HCT116 (cell line): ENCODE data around the gene PAQR6. TPM values are rescaled to one million over a fixed set of nuclear protein-coding genes. Genes with fewer than 3 reads are reported as not detected.
A peak's percentile ranks its signal among the peaks of the same experiment; 100 is the strongest.

Experiments
- ATAC-seq: fragments of 200-7000 bp; cut with Tn5 transposase; 2 replicates; pipeline ENCODE4 v1.9.1; 2020; ENCODE audit warnings: mild to moderate bottlenecking, moderate library complexity
- BruUV-seq: library from RNA; stranded (reverse); fragments of 400-500 nt; replicated peaks from 2 replicates; lab custom pipeline; 2021; lab: Mats Ljungman, UMichigan
- CTCF ChIA-PET: fragments of 300-600 bp; sonication (Branson Sonifier 250); formaldehyde crosslinking; loops from one replicate; lab custom pipeline; 2021; ENCODE audit warnings: antibody characterized with exemption; lab: Charles Lee
- POLR2A ChIA-PET: fragments of 300-600, 350-600 bp; sonication (Branson Sonifier 250); formaldehyde crosslinking; loops from one replicate; lab custom pipeline; 2021; ENCODE audit warnings: antibody characterized with exemption; lab: Charles Lee
- RAD21 ChIA-PET, 2 experiments: fragments of 300-600 bp; sonication (Branson Sonifier 250); formaldehyde crosslinking; loops; one replicate each; lab custom pipeline; 2023; ENCODE audit warnings: low total read pairs in 2 of 2; ENCODE audit not compliant: uncharacterized antibody in 2 of 2, unreplicated experiment in 2 of 2, low non-redundant PET in 1 of 2; lab: Charles Lee
- DNase-seq: peaks from one replicate; pipeline ENCODE4 v3.0.0-alpha.2; 2010; ENCODE audit warnings: low read depth, low spot score
- H2AFZ ChIP-seq: fragments of 200-600 bp; shearing (Covaris generic), sonication (generic); 2 replicates; pipeline ENCODE4 v1.6.1; 2017; ENCODE audit warnings: low read depth, mixed run types, mixed read lengths, antibody characterized with exemption, low read length; ENCODE audit not compliant: poor library complexity, severe bottlenecking
- H3K27ac ChIP-seq: 2 replicates; pipeline ENCODE4 v1.5.1; 2012; ENCODE audit warnings: low read depth, low read length
- H3K27me3 ChIP-seq: fragments of 200-600 bp; sonication (generic); 2 replicates; pipeline ENCODE4 v1.6.1; 2016; ENCODE audit warnings: mixed run types, low read length, mixed read lengths; ENCODE audit not compliant: insufficient read depth
- H3K36me3 ChIP-seq, 2 experiments: fragments of 200-500 bp in 1 of 2; fragments of 200-600 bp in 1 of 2; sonication (Bioruptor generic) in 1 of 2; sonication (generic) in 1 of 2; 2 replicates each; pipeline versions ENCODE4 v1.5.1 to v1.6.1; 2014 to 2016; ENCODE audit warnings: low read length in 2 of 2, inconsistent platforms in 1 of 2, mixed read lengths in 1 of 2, mixed run types in 1 of 2; ENCODE audit not compliant: insufficient read depth in 2 of 2, control insufficient read depth in 1 of 2
- H3K4me1 ChIP-seq, 2 experiments: fragments of 200-600 bp in 1 of 2; sonication (generic) in 1 of 2; 2 replicates each; pipeline versions ENCODE4 v1.5.1 to v1.6.1; 2012 to 2017; ENCODE audit warnings: low read length in 2 of 2, inconsistent platforms in 1 of 2, mild to moderate bottlenecking in 1 of 2, mixed read lengths in 1 of 2, mixed run types in 1 of 2, moderate library complexity in 1 of 2; ENCODE audit not compliant: insufficient read depth in 2 of 2, control insufficient read depth in 1 of 2
- H3K4me2 ChIP-seq: fragments of 200-600 bp; sonication (generic); 2 replicates; pipeline ENCODE4 v1.6.1; 2017; ENCODE audit warnings: mixed run types, low read length, mixed read lengths
- H3K4me3 ChIP-seq, 2 experiments: fragments of 200-600 bp in 1 of 2; sonication (generic) in 1 of 2; replicated peaks in 1 of 2; 2 replicates each; pipeline ENCODE4 v1.5.1; 2011 to 2016; ENCODE audit warnings: low read length in 2 of 2, control low read depth in 1 of 2, low read depth in 1 of 2, mild to moderate bottlenecking in 1 of 2, mixed read lengths in 1 of 2, mixed run types in 1 of 2
- H3K79me2 ChIP-seq: fragments of 200-600 bp; sonication (generic); 2 replicates; pipeline ENCODE4 v1.6.1; 2017; ENCODE audit warnings: mild to moderate bottlenecking, mixed run types, low read length, moderate library complexity, mixed read lengths; ENCODE audit not compliant: insufficient read depth
- H3K9ac ChIP-seq: fragments of 200-600 bp; sonication (generic); 2 replicates; pipeline ENCODE4 v1.6.1; 2016; ENCODE audit warnings: low read length, mixed read lengths
- H3K9me2 ChIP-seq: fragments of 200-600 bp; sonication (generic), shearing (Covaris generic); 2 replicates; pipeline ENCODE4 v1.6.1; 2017; ENCODE audit warnings: mixed run types, mild to moderate bottlenecking, moderate library complexity; ENCODE audit not compliant: insufficient read depth
- H3K9me3 ChIP-seq, 2 experiments: fragments of 200-500 bp in 1 of 2; fragments of 200-600 bp in 1 of 2; sonication (Bioruptor generic) in 1 of 2; sonication (generic) in 1 of 2; 2 replicates each; pipeline ENCODE4 v1.6.1; 2014 to 2017; ENCODE audit warnings: low read length in 2 of 2, mixed read lengths in 2 of 2, inconsistent platforms in 1 of 2, low read depth in 1 of 2, mild to moderate bottlenecking in 1 of 2, mixed run types in 1 of 2, moderate library complexity in 1 of 2; ENCODE audit not compliant: control insufficient read depth in 1 of 2, insufficient read depth in 1 of 2
- H4K20me1 ChIP-seq: fragments of 200-600 bp; sonication (generic), shearing (Covaris generic); 2 replicates; pipeline ENCODE4 v1.6.1; 2017; ENCODE audit warnings: mixed run types, mild to moderate bottlenecking, moderate library complexity; ENCODE audit not compliant: insufficient read depth
- ATF3 ChIP-seq: IDR thresholded peaks from 2 replicates; pipeline ENCODE4 v1.6.1; 2012
- CEBPB ChIP-seq: IDR thresholded peaks from 2 replicates; pipeline ENCODE4 v1.6.1; 2012; ENCODE audit warnings: low read depth
- CTCF ChIP-seq, 3 experiments: fragments of 200-600 bp in 1 of 3; sonication (generic) in 1 of 3; IDR thresholded peaks in 2 of 3; conservative IDR thresholded peaks in 1 of 3; 2 replicates each; pipeline ENCODE4 v1.5.1; 2012 to 2017; ENCODE audit warnings: low read depth in 2 of 3, low read length in 2 of 3, antibody characterized with exemption in 1 of 3, borderline replicate concordance in 1 of 3, control low read depth in 1 of 3, mild to moderate bottlenecking in 1 of 3, mixed read lengths in 1 of 3, mixed run types in 1 of 3, moderate library complexity in 1 of 3; ENCODE audit not compliant: insufficient read depth in 1 of 3
- EGR1 ChIP-seq: IDR thresholded peaks from 2 replicates; pipeline ENCODE4 v1.6.1; 2012; ENCODE audit warnings: low read depth
- ELF1 ChIP-seq: IDR thresholded peaks from 2 replicates; pipeline ENCODE4 v1.6.1; 2012; ENCODE audit warnings: low read depth, borderline replicate concordance
- EZH2 ChIP-seq: fragments of 200-600 bp; sonication (generic); IDR thresholded peaks from 2 replicates; pipeline ENCODE4 v1.6.1; 2017; ENCODE audit warnings: antibody characterized with exemption, mixed run types
- EZH2phosphoT487 ChIP-seq: fragments of 200-600 bp; IDR thresholded peaks from 2 replicates; pipeline ENCODE4 v1.6.1; 2018; ENCODE audit warnings: antibody characterized with exemption, borderline replicate concordance
- FOSL1 ChIP-seq: IDR thresholded peaks from 2 replicates; pipeline ENCODE4 v1.6.1; 2012; ENCODE audit warnings: low read depth
- JUND ChIP-seq: IDR thresholded peaks from 2 replicates; pipeline ENCODE4 v1.6.1; 2012
- POLR2A ChIP-seq: IDR thresholded peaks from 2 replicates; pipeline ENCODE4 v1.7.0; 2011; ENCODE audit warnings: borderline replicate concordance; ENCODE audit not compliant: insufficient read depth, insufficient read length; ENCODE audit errors: extremely low read depth
- RAD21 ChIP-seq: IDR thresholded peaks from 2 replicates; pipeline ENCODE4 v1.6.1; 2012; ENCODE audit warnings: low read depth, mild to moderate bottlenecking
- SIN3A ChIP-seq: IDR thresholded peaks from 2 replicates; pipeline ENCODE4 v1.6.1; 2012; ENCODE audit warnings: low read depth
- SP1 ChIP-seq: IDR thresholded peaks from 2 replicates; pipeline ENCODE4 v1.6.1; 2012; ENCODE audit warnings: low read depth
- SRF ChIP-seq: IDR thresholded peaks from 2 replicates; pipeline ENCODE4 v1.6.1; 2012; ENCODE audit warnings: low read depth
- TCF7L2 ChIP-seq: IDR thresholded peaks from 2 replicates; pipeline ENCODE4 v1.7.0; 2011; ENCODE audit warnings: borderline replicate concordance, inconsistent platforms; ENCODE audit not compliant: insufficient read depth, insufficient read length; ENCODE audit errors: extremely low read depth
- intact Hi-C: fragments of 100-400 bp; cut with micrococcal nuclease; formaldehyde crosslinking; loops from 2 replicates; pipeline ENCODE4 v1.10.0; 2022
- total RNA-seq: library from RNA; stranded (reverse); gene quantifications from one replicate; pipeline ENCODE4 v1.2.1, GENCODE V29; 2021; ENCODE audit not compliant: unreplicated experiment
- TF ChIP-seq, protein P1 (sequence below): IDR thresholded peaks from 2 replicates; pipeline ENCODE4 v1.6.1; 2011; ENCODE audit warnings: mild to moderate bottlenecking, low read length, moderate library complexity; ENCODE audit not compliant: insufficient replicate concordance; ENCODE audit errors: extremely low read depth
- TF ChIP-seq, protein P2 (sequence below): IDR thresholded peaks from 2 replicates; pipeline ENCODE4 v1.6.1; 2012

The PAQR6 gene
- total RNA-seq, 1 experiment from 2014 or later, result 10.9 TPM

GRCh38 chr1:156283521-156283920, 35.7 kb upstream of the PAQR6 start (continued):
- TF ChIP-seq SP1, result no peak
- no peak for TF ChIP-seq FOSL1
- TF ChIP-seq CEBPB, result no peak

DNA sequence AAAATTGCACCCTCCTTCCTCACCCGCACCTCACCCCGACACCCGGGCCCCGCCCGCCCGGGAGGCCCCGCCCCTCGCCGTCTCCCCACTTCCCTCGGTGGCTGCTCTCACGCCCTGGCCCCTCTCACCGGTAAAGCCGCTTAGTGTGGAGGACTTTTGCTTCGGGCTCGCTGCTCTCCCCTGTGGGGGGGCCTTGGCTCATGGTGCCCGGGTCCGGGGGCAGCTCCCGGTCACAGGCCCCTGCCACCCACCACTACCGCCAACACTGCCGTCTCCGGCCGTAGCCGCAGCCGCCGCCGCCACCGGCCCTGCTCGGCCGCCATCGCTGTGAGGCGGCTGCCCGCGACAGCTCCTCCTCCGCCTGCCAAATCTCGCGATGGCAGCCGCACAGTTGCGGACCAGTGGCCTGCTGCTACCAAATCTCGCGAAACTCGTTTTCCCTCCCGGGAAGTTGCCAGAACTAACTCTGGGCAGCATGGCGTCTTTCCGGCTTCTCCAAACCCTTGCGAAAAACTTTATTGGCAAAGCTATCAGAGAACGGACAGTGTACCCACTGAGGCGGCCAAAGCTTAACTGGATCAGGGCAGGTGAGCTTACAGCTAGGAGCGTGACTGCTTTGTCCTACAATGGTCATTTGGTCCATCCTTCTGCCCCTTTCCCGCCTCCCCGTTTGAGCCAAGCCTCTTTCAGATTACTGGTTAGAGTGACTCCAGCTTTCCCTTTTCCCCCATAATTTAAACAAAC, 34.8 kb upstream of the PAQR6 start, which contains the start of gene SMG5:
Gene SMG5 (minus strand): TSS at position 347 of the 744 bp plus-strand sequence. CDS start 145 bp downstream, at position 202.
- POLR2A ChIA-PET, result interaction anchor here (1.0 to 1.8 kb wide), 5 partner anchors 13 to 175 kb away, joined by 3 to 5 read pairs (median 4); partner anchors contain the start of genes GLMP and PMF1
- Histone ChIP-seq H3K4me1 (peaks cover 25 to 27% of the 10 kb centered on the region in 2 experiments), H3K27ac (peak within 1 kb of the TSS; percentile 90), H2AFZ (no peak within 1 kb of the TSS), H3K4me2 (peak within 1 kb of the TSS; percentile 91), H3K79me2 (peaks cover 58% of the 10 kb centered on the region), H3K9me3 (no peaks in the 10 kb centered on the region), H3K9ac (peak within 1 kb of the TSS; percentile 98), H4K20me1 (peaks cover 10% of the 10 kb centered on the region; the same call in 1 of the 2 replicates), H3K27me3 (no peaks in the 10 kb centered on the region), H3K36me3 (peaks cover 16 to 27% of the 10 kb centered on the region in 2 experiments; a peak in 3 of 4 replicates), H3K4me3 (peak within 1 kb of the TSS; percentile 77 to 96), H3K9me2 (no peaks in the 10 kb centered on the region)
- DNase-seq (peak; percentile 98), ATAC-seq (peak; percentile 92)
- BruUV-seq, result no TSS peak
- CTCF ChIA-PET, result interaction anchor here (1.1 to 2.3 kb wide), 2 partner anchors 37 to 137 kb away, joined by 5 to 6 read pairs; no protein-coding TSS in a partner anchor
- RAD21 ChIA-PET, result no interaction called here
- intact Hi-C loops, result loop anchor here (2.0 kb wide), 1 partner anchor 56 kb away; the partner anchor contains the start of genes CCT3 and TSACC
- TF ChIP-seq EZH2, result no peak
- no peak for TF ChIP-seq RAD21
- peak; percentile 90; the same call in 1 of the 2 replicates for TF ChIP-seq ELF1
- TF ChIP-seq SRF, result peak; percentile 67; the same call in 1 of the 2 replicates
- TF ChIP-seq, protein P1, sequence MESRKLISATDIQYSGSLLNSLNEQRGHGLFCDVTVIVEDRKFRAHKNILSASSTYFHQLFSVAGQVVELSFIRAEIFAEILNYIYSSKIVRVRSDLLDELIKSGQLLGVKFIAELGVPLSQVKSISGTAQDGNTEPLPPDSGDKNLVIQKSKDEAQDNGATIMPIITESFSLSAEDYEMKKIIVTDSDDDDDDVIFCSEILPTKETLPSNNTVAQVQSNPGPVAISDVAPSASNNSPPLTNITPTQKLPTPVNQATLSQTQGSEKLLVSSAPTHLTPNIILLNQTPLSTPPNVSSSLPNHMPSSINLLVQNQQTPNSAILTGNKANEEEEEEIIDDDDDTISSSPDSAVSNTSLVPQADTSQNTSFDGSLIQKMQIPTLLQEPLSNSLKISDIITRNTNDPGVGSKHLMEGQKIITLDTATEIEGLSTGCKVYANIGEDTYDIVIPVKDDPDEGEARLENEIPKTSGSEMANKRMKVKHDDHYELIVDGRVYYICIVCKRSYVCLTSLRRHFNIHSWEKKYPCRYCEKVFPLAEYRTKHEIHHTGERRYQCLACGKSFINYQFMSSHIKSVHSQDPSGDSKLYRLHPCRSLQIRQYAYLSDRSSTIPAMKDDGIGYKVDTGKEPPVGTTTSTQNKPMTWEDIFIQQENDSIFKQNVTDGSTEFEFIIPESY, result peak; percentile 100
- no peak for TF ChIP-seq ATF3
- TF ChIP-seq CEBPB, result no peak
- TF ChIP-seq, protein P2, sequence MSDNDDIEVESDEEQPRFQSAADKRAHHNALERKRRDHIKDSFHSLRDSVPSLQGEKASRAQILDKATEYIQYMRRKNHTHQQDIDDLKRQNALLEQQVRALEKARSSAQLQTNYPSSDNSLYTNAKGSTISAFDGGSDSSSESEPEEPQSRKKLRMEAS, result peak; percentile 93
- TF ChIP-seq POLR2A, result peak; percentile 74
- no peak for TF ChIP-seq EZH2phosphoT487
- 0 out of 2 replicates have a peak, but pooled peaks have one; percentile 26 for TF ChIP-seq JUND
- peak; percentile 82 for TF ChIP-seq EGR1
- no peak for TF ChIP-seq CTCF (IDR thresholded peaks at IDR 0.05 in 2 of 3, conservative IDR thresholded peaks at IDR 0.05 in 1 of 3; ENCODE audit: borderline replicate concordance in 1 of 3, insufficient read depth in 1 of 3, low read depth in 2 of 3, low read length in 2 of 3)
- TF ChIP-seq TCF7L2, result peak; percentile 28
- TF ChIP-seq SIN3A, result peak; percentile 87
- TF ChIP-seq SP1, result peak; percentile 84
